MM.1S (cell line): ENCODE results near the gene WNK1.

Experiments
- DNase-seq: peaks from one replicate; pipeline ENCODE4 v3.0.0-alpha.2; 2015
- H2AFZ ChIP-seq: fragments of 300-600 bp; sonication (generic); 2 replicates; pipeline ENCODE4 v1.6.0; 2016; ENCODE audit warnings: antibody characterized with exemption, low read length
- H3F3A ChIP-seq: fragments of 300-600 bp; sonication (generic); 2 replicates; pipeline ENCODE4 v1.6.1; 2016; ENCODE audit warnings: mild to moderate bottlenecking, antibody characterized with exemption, low read length, moderate library complexity, mixed read lengths; ENCODE audit not compliant: insufficient read depth
- H3K27ac ChIP-seq: fragments of 300-600 bp; sonication (generic); 2 replicates; pipeline ENCODE4 v1.5.1; 2016; ENCODE audit warnings: mild to moderate bottlenecking, low read length
- H3K27me3 ChIP-seq: fragments of 300-600 bp; sonication (generic); replicated peaks from 2 replicates; pipeline ENCODE4 v1.6.0; 2016; ENCODE audit warnings: low read length; ENCODE audit not compliant: insufficient read depth
- H3K36me3 ChIP-seq: fragments of 300-600 bp; sonication (generic); replicated peaks from 2 replicates; pipeline ENCODE4 v1.6.1; 2016; ENCODE audit warnings: mild to moderate bottlenecking, low read length, mixed read lengths; ENCODE audit not compliant: insufficient read depth
- H3K4me1 ChIP-seq: fragments of 300-600 bp; sonication (generic); 2 replicates; pipeline ENCODE4 v1.6.1; 2016; ENCODE audit warnings: low read length, mixed read lengths
- H3K4me2 ChIP-seq: fragments of 300-600 bp; sonication (generic); 2 replicates; pipeline ENCODE4 v1.6.0; 2016; ENCODE audit warnings: low read depth, low read length
- H3K4me3 ChIP-seq: fragments of 300-600 bp; sonication (generic); 2 replicates; pipeline ENCODE4 v1.5.1; 2016; ENCODE audit warnings: low read length, mixed read lengths
- H3K79me2 ChIP-seq: fragments of 300-600 bp; sonication (generic); 2 replicates; pipeline ENCODE4 v1.6.1; 2016; ENCODE audit warnings: mixed run types, low read length, mixed read lengths
- H3K9ac ChIP-seq: fragments of 300-600 bp; sonication (generic); 2 replicates; pipeline ENCODE4 v1.6.1; 2016; ENCODE audit warnings: low read length, mixed read lengths
- H3K9me2 ChIP-seq: fragments of 300-600 bp; sonication (generic); replicated peaks from 2 replicates; pipeline ENCODE4 v1.6.1; 2016; ENCODE audit warnings: mild to moderate bottlenecking, low read length, mixed read lengths; ENCODE audit not compliant: insufficient read depth
- H3K9me3 ChIP-seq: fragments of 300-600 bp; sonication (generic); replicated peaks from 2 replicates; pipeline ENCODE4 v1.6.1; 2016; ENCODE audit warnings: mild to moderate bottlenecking, low read length, mixed read lengths; ENCODE audit not compliant: insufficient read depth
- H4K20me1 ChIP-seq: fragments of 300-600 bp; sonication (generic); 2 replicates; pipeline ENCODE4 v1.6.1; 2016; ENCODE audit warnings: mild to moderate bottlenecking, low read length, moderate library complexity, mixed read lengths; ENCODE audit not compliant: insufficient read depth
- EZH2 ChIP-seq: fragments of 300-600 bp; sonication (generic); optimal IDR thresholded peaks from 2 replicates; pipeline ENCODE3; 2017; ENCODE audit warnings: low read depth, mild to moderate bottlenecking, antibody characterized with exemption, low read length, mixed read lengths
- EZH2phosphoT487 ChIP-seq: fragments of 300-600 bp; sonication (generic); IDR thresholded peaks from 2 replicates; pipeline ENCODE4 v1.6.1; 2018; ENCODE audit warnings: antibody characterized with exemption, low read length
- TF ChIP-seq, protein P1 (sequence below): fragments of 300-600 bp; sonication (generic); IDR thresholded peaks from 2 replicates; pipeline ENCODE4 v1.5.1; 2016; ENCODE audit warnings: antibody characterized with exemption, low read length, mixed read lengths

The WNK1 gene

DNA sequence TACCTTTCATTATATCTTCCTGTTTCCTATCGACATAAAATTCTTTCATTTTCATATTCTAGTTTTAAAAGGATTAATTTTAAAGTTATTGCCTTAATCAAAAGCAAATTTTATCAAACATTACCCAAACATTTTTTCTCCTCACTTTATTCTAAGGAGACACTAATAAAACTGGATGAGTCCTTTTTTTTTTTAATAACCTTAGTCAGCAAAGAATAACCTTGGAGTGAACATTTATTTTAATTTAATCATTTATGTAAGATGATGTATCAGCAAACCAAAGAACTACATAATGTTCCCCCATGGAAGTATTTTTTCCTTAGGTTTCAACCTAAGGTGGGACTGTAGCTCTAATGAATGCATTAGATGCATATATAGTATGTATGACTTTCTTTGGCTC lies 113.2 kb downstream of the WNK1 start:
- TF ChIP-seq EZH2phosphoT487 (no peak), EZH2 (no peak)
- TF ChIP-seq, protein P1, sequence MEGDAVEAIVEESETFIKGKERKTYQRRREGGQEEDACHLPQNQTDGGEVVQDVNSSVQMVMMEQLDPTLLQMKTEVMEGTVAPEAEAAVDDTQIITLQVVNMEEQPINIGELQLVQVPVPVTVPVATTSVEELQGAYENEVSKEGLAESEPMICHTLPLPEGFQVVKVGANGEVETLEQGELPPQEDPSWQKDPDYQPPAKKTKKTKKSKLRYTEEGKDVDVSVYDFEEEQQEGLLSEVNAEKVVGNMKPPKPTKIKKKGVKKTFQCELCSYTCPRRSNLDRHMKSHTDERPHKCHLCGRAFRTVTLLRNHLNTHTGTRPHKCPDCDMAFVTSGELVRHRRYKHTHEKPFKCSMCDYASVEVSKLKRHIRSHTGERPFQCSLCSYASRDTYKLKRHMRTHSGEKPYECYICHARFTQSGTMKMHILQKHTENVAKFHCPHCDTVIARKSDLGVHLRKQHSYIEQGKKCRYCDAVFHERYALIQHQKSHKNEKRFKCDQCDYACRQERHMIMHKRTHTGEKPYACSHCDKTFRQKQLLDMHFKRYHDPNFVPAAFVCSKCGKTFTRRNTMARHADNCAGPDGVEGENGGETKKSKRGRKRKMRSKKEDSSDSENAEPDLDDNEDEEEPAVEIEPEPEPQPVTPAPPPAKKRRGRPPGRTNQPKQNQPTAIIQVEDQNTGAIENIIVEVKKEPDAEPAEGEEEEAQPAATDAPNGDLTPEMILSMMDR, result no peak
- H3K27ac ChIP-seq, result no peak overlapping the region
- H3K9ac ChIP-seq, result no peak overlapping the region
- H3K4me2 ChIP-seq, result no peak overlapping the region
- no peaks in the 10 kb centered on the region for H3K9me2 ChIP-seq
- H3F3A ChIP-seq, result peaks cover 10% of the 10 kb centered on the region; the same call in 1 of the 2 replicates
- H3K4me1 ChIP-seq, result peaks cover 12% of the 10 kb centered on the region
- H2AFZ ChIP-seq, result no peak overlapping the region
- H3K27me3 ChIP-seq, result no peaks in the 10 kb centered on the region
- DNase-seq, result no peak
- H3K4me3 ChIP-seq, result no peak overlapping the region
- no peaks in the 10 kb centered on the region; the same call in 1 of the 2 replicates for H3K36me3 ChIP-seq
- H3K79me2 ChIP-seq, result no peaks in the 10 kb centered on the region
- H3K9me3 ChIP-seq, result no peaks in the 10 kb centered on the region
- no peaks in the 10 kb centered on the region for H4K20me1 ChIP-seq

DNA sequence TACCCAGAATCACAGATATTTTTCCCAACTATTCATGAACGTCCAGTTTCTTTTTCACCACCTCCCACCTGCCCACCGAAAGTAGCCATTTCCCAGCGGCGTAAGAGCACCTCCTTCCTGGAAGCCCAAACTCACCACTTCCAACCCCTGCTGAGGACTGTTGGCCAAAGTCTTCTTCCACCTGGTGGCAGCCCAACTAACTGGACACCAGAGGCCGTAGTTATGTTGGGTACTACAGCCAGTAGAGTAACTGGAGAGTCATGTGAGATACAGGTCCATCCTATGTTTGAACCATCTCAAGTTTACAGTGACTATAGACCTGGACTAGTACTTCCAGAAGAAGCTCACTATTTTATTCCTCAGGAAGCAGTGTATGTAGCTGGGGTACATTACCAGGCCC lies 115.5 kb downstream of the WNK1 start:
- Histone ChIP-seq H3K4me2 (no peak overlapping the region), H2AFZ (no peak overlapping the region), H3K9ac (no peak overlapping the region), H3K4me3 (no peak overlapping the region), H3K79me2 (no peaks in the 10 kb centered on the region), H4K20me1 (no peaks in the 10 kb centered on the region), H3K9me2 (no peaks in the 10 kb centered on the region), H3K27me3 (no peaks in the 10 kb centered on the region), H3K4me1 (peaks cover 21% of the 10 kb centered on the region), H3F3A (peaks cover 12% of the 10 kb centered on the region; the same call in 1 of the 2 replicates), H3K36me3 (no peaks in the 10 kb centered on the region), H3K27ac (no peak overlapping the region), H3K9me3 (no peaks in the 10 kb centered on the region)
- DNase-seq, result no peak
- no peak for TF ChIP-seq EZH2
- no peak for TF ChIP-seq EZH2phosphoT487
- TF ChIP-seq, protein P1, result no peak

DNA sequence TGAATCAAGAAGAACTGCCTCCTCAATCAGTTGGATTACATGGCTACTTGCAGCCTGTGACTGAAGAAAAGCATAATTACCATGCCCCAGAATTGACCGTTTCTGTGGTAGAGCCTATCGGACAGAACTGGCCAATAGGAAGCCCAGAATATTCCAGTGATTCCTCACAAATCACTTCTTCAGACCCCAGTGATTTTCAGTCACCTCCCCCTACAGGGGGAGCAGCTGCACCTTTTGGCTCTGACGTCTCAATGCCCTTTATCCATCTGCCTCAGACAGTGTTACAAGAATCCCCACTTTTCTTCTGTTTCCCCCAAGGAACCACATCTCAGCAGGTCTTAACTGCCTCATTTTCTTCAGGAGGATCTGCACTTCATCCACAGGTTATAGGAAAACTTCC lies 116.3 kb downstream of the WNK1 start:
- Histone ChIP-seq H3K27ac (no peak overlapping the region), H3F3A (peaks cover 14% of the 10 kb centered on the region; the same call in 1 of the 2 replicates), H3K36me3 (no peaks in the 10 kb centered on the region), H3K4me1 (peaks cover 21% of the 10 kb centered on the region), H3K79me2 (no peaks in the 10 kb centered on the region), H4K20me1 (no peaks in the 10 kb centered on the region), H2AFZ (no peak overlapping the region), H3K9me2 (no peaks in the 10 kb centered on the region), H3K4me2 (no peak overlapping the region), H3K27me3 (no peaks in the 10 kb centered on the region), H3K9me3 (no peaks in the 10 kb centered on the region), H3K9ac (no peak overlapping the region), H3K4me3 (no peak overlapping the region)
- TF ChIP-seq EZH2 (no peak), EZH2phosphoT487 (no peak)
- TF ChIP-seq, protein P1, result no peak
- no peak for DNase-seq
